Measurements from ENCODE around the gene CFAP99. TPM values are rescaled to one million over a fixed set of nuclear protein-coding genes. Genes with fewer than 3 reads are reported as not detected.

The CFAP99 gene
- total and polyA plus RNA-seq, 8 donors, result 0.05 to 1.4 (median 0.62) TPM; not detected in 3

- H3K9me3 ChIP-seq, result no peaks in the 10 kb centered on the region
- 61 to 71% (median 68%) methylated on average over 20 to 21 of the region's 21 CpGs for WGBS, 5 donors
- DNase-seq, result no peak
- no peak overlapping the region for H3K4me3 ChIP-seq
- no peak for TF ChIP-seq EP300 (IDR thresholded peaks at IDR 0.05)
- TF ChIP-seq CTCF (IDR thresholded peaks at IDR 0.05), result no peak
- TF ChIP-seq POLR2AphosphoS5 (IDR thresholded peaks at IDR 0.05), result no peak
- TF ChIP-seq POLR2A (IDR thresholded peaks at IDR 0.05), result no peak
- intact Hi-C loops (cut with DNase I; ENCODE audit: low total_unique reads), result no loop called here
- peaks cover 5 to 31% (median 23%) of the 10 kb centered on the region in 4 donors for H3K4me1 ChIP-seq
- H3K27me3 ChIP-seq, result peaks cover 0 to 13% (median 0%) of the 10 kb centered on the region in 3 donors
- H3K27ac ChIP-seq, result no peak overlapping the region
- H3K36me3 ChIP-seq, result no peaks in the 10 kb centered on the region
Observed at GRCh38 chr4:2396781-2397368, 21.9 kb upstream of the CFAP99 start.

- DNase-seq, result no peak
- Histone ChIP-seq H3K36me3 (no peaks in the 10 kb centered on the region), H3K27ac (no peak overlapping the region), H3K27me3 (peaks cover 0 to 13% (median 0%) of the 10 kb centered on the region in 3 donors), H3K4me3 (no peak overlapping the region), H3K9me3 (no peaks in the 10 kb centered on the region), H3K4me1 (peaks cover 15 to 40% (median 32%) of the 10 kb centered on the region in 4 donors)
- no peak for TF ChIP-seq POLR2A (IDR thresholded peaks at IDR 0.05)
- TF ChIP-seq EP300 (IDR thresholded peaks at IDR 0.05), result no peak
- no peak for TF ChIP-seq CTCF (IDR thresholded peaks at IDR 0.05)
- no peak for TF ChIP-seq POLR2AphosphoS5 (IDR thresholded peaks at IDR 0.05)
- WGBS, 5 donors, result 79 to 86% (median 82%) methylated on average over 20 of the region's 20 CpGs
- intact Hi-C loops (cut with DNase I; ENCODE audit: low total_unique reads), result no loop called here
Observed at GRCh38 chr4:2397596-2398379, 21.0 kb upstream of the CFAP99 start.

GRCh38 chr4:2399216-2399615 lies 19.5 kb upstream of the CFAP99 start:
- H3K36me3 ChIP-seq, result no peaks in the 10 kb centered on the region
- DNase-seq, result no peak
- H3K27ac ChIP-seq, result no peak overlapping the region
- intact Hi-C loops (cut with DNase I; ENCODE audit: low total_unique reads), result no loop called here
- TF ChIP-seq POLR2AphosphoS5 (IDR thresholded peaks at IDR 0.05), result no peak
- no peak for TF ChIP-seq EP300 (IDR thresholded peaks at IDR 0.05)
- TF ChIP-seq POLR2A (IDR thresholded peaks at IDR 0.05), result no peak
- no peak for TF ChIP-seq CTCF (IDR thresholded peaks at IDR 0.05)
- no peaks in the 10 kb centered on the region for H3K9me3 ChIP-seq
- H3K4me3 ChIP-seq, result no peak overlapping the region
- H3K4me1 ChIP-seq, result peaks cover 18 to 31% (median 25%) of the 10 kb centered on the region in 4 donors
- H3K27me3 ChIP-seq, result peaks cover 0 to 7% (median 0%) of the 10 kb centered on the region in 3 donors
- WGBS, 5 donors, result 81 to 92% (median 83%) methylated on average over 6 to 10 of the region's 10 CpGs

- Histone ChIP-seq H3K27ac (no peak overlapping the region), H3K4me1 (peaks cover 18 to 30% (median 24%) of the 10 kb centered on the region in 4 donors), H3K36me3 (no peaks in the 10 kb centered on the region), H3K9me3 (no peaks in the 10 kb centered on the region), H3K4me3 (no peak overlapping the region), H3K27me3 (peaks cover 0 to 7% (median 0%) of the 10 kb centered on the region in 3 donors)
- intact Hi-C loops (cut with DNase I; ENCODE audit: low total_unique reads), result no loop called here
- no peak for DNase-seq
- WGBS, 5 donors, result 78 to 92% (median 81%) methylated on average over 11 to 28 of the region's 28 CpGs
- TF ChIP-seq POLR2AphosphoS5 (IDR thresholded peaks at IDR 0.05) (no peak), CTCF (IDR thresholded peaks at IDR 0.05) (no peak), POLR2A (IDR thresholded peaks at IDR 0.05) (no peak), EP300 (IDR thresholded peaks at IDR 0.05) (no peak)
Observed at GRCh38 chr4:2399631-2400190, 19.0 kb upstream of the CFAP99 start.

Measured in stomach (tissue), 9 donors.